Neural progenitor cell (in vitro differentiated cells): Measurements from ENCODE around the gene SCRN1. TPM values are rescaled to one million over a fixed set of nuclear protein-coding genes. Genes with fewer than 3 reads are reported as not detected.
A peak's percentile ranks its signal among the peaks of the same experiment; 100 is the strongest.

Source experiments
- DNase-seq: peaks from one replicate; pipeline ENCODE4 v3.0.0-alpha.2; 2016; ENCODE audit warnings: low spot score
- H2AFZ ChIP-seq: fragments of 200-600 bp; sonication (generic); replicated peaks from 2 replicates; pipeline ENCODE4 v1.6.1; 2016; ENCODE audit warnings: antibody characterized with exemption
- H3F3A ChIP-seq: fragments of 200-600 bp; sonication (generic); 2 replicates; pipeline ENCODE4 v1.6.1; 2016; ENCODE audit warnings: antibody characterized with exemption, low read depth
- H3K27ac ChIP-seq: fragments of 200-600 bp; sonication (generic); 2 replicates; pipeline ENCODE4 v1.5.1; 2016; ENCODE audit warnings: mild to moderate bottlenecking
- H3K27me3 ChIP-seq: fragments of 200-600 bp; sonication (generic); 2 replicates; pipeline ENCODE4 v1.6.1; 2016; ENCODE audit warnings: mild to moderate bottlenecking, moderate library complexity
- H3K36me3 ChIP-seq: fragments of 200-600 bp; sonication (generic); 2 replicates; pipeline ENCODE4 v1.5.1; 2016
- H3K4me1 ChIP-seq: fragments of 200-600 bp; sonication (generic); 2 replicates; pipeline ENCODE4 v1.6.1; 2016; ENCODE audit warnings: mixed run types
- H3K4me2 ChIP-seq: fragments of 200-600 bp; sonication (generic); 2 replicates; pipeline ENCODE4 v1.6.1; 2016
- H3K4me3 ChIP-seq: fragments of 200-600 bp; sonication (generic); 2 replicates; pipeline ENCODE4 v1.5.1; 2016
- H3K79me2 ChIP-seq: fragments of 200-600 bp; sonication (generic); 2 replicates; pipeline ENCODE4 v1.6.1; 2016; ENCODE audit warnings: low read depth
- H3K9ac ChIP-seq: fragments of 200-600 bp; sonication (generic); 2 replicates; pipeline ENCODE4 v1.6.1; 2016
- H3K9me3 ChIP-seq: fragments of 200-600 bp; sonication (generic); 2 replicates; pipeline ENCODE4 v1.5.1; 2016; ENCODE audit warnings: low read depth
- H4K20me1 ChIP-seq: fragments of 200-600 bp; sonication (generic); 2 replicates; pipeline ENCODE4 v1.6.1; 2016; ENCODE audit warnings: low read depth
- H3K27ac Mint-ChIP-seq: 3 replicates; pipeline ENCODE4 v1.8.0; 2021; ENCODE audit warnings: mixed read lengths
- H3K27me3 Mint-ChIP-seq: 2 replicates; pipeline ENCODE4 v1.8.0; 2022; ENCODE audit warnings: low read depth, mild to moderate bottlenecking, inconsistent platforms, moderate library complexity, mixed read lengths; ENCODE audit not compliant: insufficient read depth
- H3K36me3 Mint-ChIP-seq: 3 replicates; pipeline ENCODE4 v1.8.0; 2021; ENCODE audit warnings: mixed read lengths
- H3K4me1 Mint-ChIP-seq: 3 replicates; pipeline ENCODE4 v1.8.0; 2021; ENCODE audit warnings: mixed read lengths
- H3K4me3 Mint-ChIP-seq: 3 replicates; pipeline ENCODE4 v1.8.0; 2021; ENCODE audit warnings: mild to moderate bottlenecking, moderate library complexity, mixed read lengths
- H3K9me3 Mint-ChIP-seq: 3 replicates; pipeline ENCODE4 v1.8.0; 2020; ENCODE audit warnings: mixed read lengths
- CTCF ChIP-seq: fragments of 200-600 bp; sonication (generic); IDR thresholded peaks from 2 replicates; pipeline ENCODE4 v1.5.1; 2017; ENCODE audit warnings: antibody characterized with exemption, mild to moderate bottlenecking
- EZH2 ChIP-seq: fragments of 200-600 bp; sonication (generic); IDR thresholded peaks from 2 replicates; pipeline ENCODE4 v1.6.1; 2017; ENCODE audit warnings: antibody characterized with exemption, mild to moderate bottlenecking, moderate library complexity
- EZH2phosphoT487 ChIP-seq: fragments of 200-600 bp; sonication (generic); IDR thresholded peaks from 2 replicates; pipeline ENCODE4 v1.6.1; 2017; ENCODE audit warnings: antibody characterized with exemption
- total RNA-seq: library from RNA; depleted of rRNA; stranded (reverse); fragments of >200 nt; gene quantifications from 2 replicates; pipeline ENCODE4 v1.2.3, GENCODE V29; 2015; ENCODE audit warnings: low replicate concordance

The SCRN1 gene
- total RNA-seq, 1 donor from 2014 or later, result 106 TPM

DNA sequence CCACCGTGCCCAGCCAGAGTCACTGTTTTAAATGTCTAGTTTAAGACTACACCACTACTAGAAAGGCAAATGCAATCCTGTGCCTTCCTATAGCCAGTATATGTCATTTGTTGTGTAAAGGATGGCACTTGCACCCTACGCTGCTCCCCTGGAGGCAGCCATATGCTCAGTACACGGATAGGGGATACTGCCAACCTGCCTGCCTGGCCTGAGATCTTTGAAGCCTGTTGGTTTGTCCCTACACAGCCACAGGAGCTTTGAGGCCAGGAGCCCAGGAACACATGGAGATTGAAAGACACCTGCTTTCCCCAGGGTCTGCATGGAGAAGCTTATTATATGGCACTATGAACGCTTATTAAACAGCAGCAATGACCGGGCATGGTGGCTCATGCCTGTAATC lies 2.3 kb upstream of the SCRN1 start:
- H3K9ac ChIP-seq, result no peak overlapping the region
- no peak for DNase-seq
- H3K27ac ChIP-seq, result no peak overlapping the region
- TF ChIP-seq EZH2phosphoT487 (no peak), EZH2 (no peak), CTCF (no peak)
- H3K4me3 ChIP-seq, result no peak overlapping the region
- no peaks in the 10 kb centered on the region for H3K36me3 ChIP-seq
- H2AFZ ChIP-seq, result no peak overlapping the region
- H3K4me1 ChIP-seq, result peaks cover 12% of the 10 kb centered on the region
- peaks cover 13% of the 10 kb centered on the region for H3K36me3 Mint-ChIP-seq
- H3K79me2 ChIP-seq, result peaks cover 29% of the 10 kb centered on the region
- H3K27me3 ChIP-seq, result no peaks in the 10 kb centered on the region
- no peak overlapping the region for H3K27ac Mint-ChIP-seq
- H4K20me1 ChIP-seq, result no peaks in the 10 kb centered on the region
- H3F3A ChIP-seq, result peaks cover 5% of the 10 kb centered on the region
- peaks cover 10% of the 10 kb centered on the region for H3K9me3 ChIP-seq
- H3K4me1 Mint-ChIP-seq, result peaks cover 22% of the 10 kb centered on the region
- H3K9me3 Mint-ChIP-seq, result peaks cover 30% of the 10 kb centered on the region
- no peak overlapping the region for H3K4me2 ChIP-seq
- H3K4me3 Mint-ChIP-seq, result no peak overlapping the region
- peaks cover 2% of the 10 kb centered on the region for H3K27me3 Mint-ChIP-seq

DNA sequence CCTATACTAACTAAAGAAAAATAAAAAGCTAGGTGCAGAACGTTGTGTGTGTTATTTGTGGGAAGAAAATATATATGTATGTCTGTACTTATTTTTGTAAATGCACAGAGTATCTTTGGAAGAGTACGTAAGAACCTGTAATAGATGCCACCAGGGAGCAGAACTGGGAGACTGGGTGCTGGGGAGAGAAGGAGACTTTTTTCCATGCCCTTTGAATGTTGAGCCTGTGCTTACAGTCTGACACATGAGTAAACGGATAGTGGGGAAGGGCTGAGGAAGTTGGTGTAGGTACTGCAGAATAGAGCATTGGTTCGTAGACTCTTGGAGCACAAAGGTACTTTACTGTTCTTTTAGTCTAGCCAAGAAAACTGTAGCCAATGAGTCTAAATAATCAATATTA lies 1.3 kb upstream of the SCRN1 start:
- H3K9me3 ChIP-seq, result peaks cover 10% of the 10 kb centered on the region
- no peak overlapping the region for H3K4me3 ChIP-seq
- no peak overlapping the region for H3K27ac ChIP-seq
- H3K79me2 ChIP-seq, result peaks cover 39% of the 10 kb centered on the region
- no peak overlapping the region for H2AFZ ChIP-seq
- Mint-ChIP-seq H3K27ac (no peak overlapping the region), H3K4me3 (peak overlapping the region; percentile 90), H3K9me3 (peaks cover 25% of the 10 kb centered on the region), H3K4me1 (peaks cover 23% of the 10 kb centered on the region), H3K36me3 (peaks cover 12% of the 10 kb centered on the region), H3K27me3 (peaks cover 4% of the 10 kb centered on the region)
- no peak for DNase-seq
- H3K4me2 ChIP-seq, result no peak overlapping the region
- H3K4me1 ChIP-seq, result peaks cover 12% of the 10 kb centered on the region
- H4K20me1 ChIP-seq, result no peaks in the 10 kb centered on the region
- H3K27me3 ChIP-seq, result no peaks in the 10 kb centered on the region
- H3F3A ChIP-seq, result peaks cover 5% of the 10 kb centered on the region
- TF ChIP-seq EZH2phosphoT487 (no peak), CTCF (no peak), EZH2 (no peak)
- no peaks in the 10 kb centered on the region for H3K36me3 ChIP-seq
- no peak overlapping the region for H3K9ac ChIP-seq

DNA sequence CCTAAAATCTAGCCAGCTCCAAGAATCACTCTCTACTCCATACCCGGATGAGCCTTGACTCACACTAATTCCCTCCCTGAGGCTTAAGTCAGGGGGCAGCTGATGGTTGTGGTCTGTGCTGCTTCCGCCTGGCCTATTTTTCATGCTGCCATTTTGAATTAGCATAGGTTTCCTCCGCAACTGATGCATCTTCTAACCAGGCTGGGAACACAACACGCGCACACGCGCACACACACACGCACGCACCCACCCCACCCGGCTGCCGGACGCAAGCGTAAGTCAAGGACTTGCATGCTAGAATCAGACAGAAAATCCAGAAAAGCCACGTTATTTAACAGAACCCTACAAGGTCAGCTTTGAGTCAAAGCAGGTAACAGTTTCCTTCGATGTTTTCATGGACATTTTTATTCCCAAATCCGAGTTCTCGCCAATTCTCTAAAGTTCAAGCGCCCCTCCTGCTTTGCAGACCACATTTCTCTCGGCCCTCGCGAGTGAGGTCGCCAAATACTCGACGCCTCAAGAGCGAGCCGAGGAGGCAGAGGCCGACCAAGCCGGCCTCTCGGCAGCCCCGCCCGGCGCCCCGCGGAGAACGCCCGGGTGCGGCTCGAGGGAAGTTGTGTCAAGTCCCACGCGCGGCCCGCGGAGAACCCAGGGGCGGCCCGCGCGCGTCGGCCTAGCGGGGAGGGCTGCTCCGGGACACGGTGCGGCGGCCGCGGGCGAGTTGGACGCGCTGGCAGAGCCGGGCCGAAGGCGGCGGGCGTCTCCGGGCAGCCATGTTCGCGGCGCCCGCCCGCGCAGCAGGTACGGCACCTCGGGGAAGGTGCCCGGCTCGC lies 961 bp downstream of the SCRN1 start:
- H3K4me1 Mint-ChIP-seq, result peaks cover 23% of the 10 kb centered on the region
- H2AFZ ChIP-seq, result peak overlapping the region; percentile 97

More for the DNA sequence above, 961 bp downstream of the SCRN1 start:
- Mint-ChIP-seq H3K27ac (peak overlapping the region; percentile 94), H3K4me3 (peak overlapping the region; percentile 89), H3K36me3 (peaks cover 21% of the 10 kb centered on the region), H3K27me3 (peaks cover 6% of the 10 kb centered on the region), H3K9me3 (peaks cover 14% of the 10 kb centered on the region)
- H3K4me3 ChIP-seq, result peak overlapping the region; percentile 97
- peaks cover 61% of the 10 kb centered on the region for H3K79me2 ChIP-seq
- H3F3A ChIP-seq, result peaks cover 5% of the 10 kb centered on the region
- H3K4me2 ChIP-seq, result peak overlapping the region; percentile 83
- no peaks in the 10 kb centered on the region for H4K20me1 ChIP-seq
- H3K9ac ChIP-seq, result peak overlapping the region; percentile 70
- H3K9me3 ChIP-seq, result peaks cover 8% of the 10 kb centered on the region
- H3K27me3 ChIP-seq, result no peaks in the 10 kb centered on the region
- peak; percentile 60 for DNase-seq
- TF ChIP-seq CTCF, result no peak
- no peak for TF ChIP-seq EZH2phosphoT487
- TF ChIP-seq EZH2, result no peak
- H3K4me1 ChIP-seq, result peaks cover 12% of the 10 kb centered on the region
- no peaks in the 10 kb centered on the region for H3K36me3 ChIP-seq
- H3K27ac ChIP-seq, result no peak overlapping the region
